HepG2 (cell line): ENCODE results near the gene HSD17B8. TPM values are rescaled to one million over a fixed set of nuclear protein-coding genes. Genes with fewer than 3 reads are reported as not detected.

Source experiments
- ARID2 ChIP-seq: sonication (generic); formaldehyde crosslinking; IDR thresholded peaks from 2 replicates; pipeline ENCODE4 v1.8.1; 2022; ENCODE audit warnings: mild to moderate bottlenecking, missing genetic modification reagents, borderline replicate concordance
- ETV6 ChIP-seq: sonication (generic); formaldehyde crosslinking; conservative IDR thresholded peaks from 2 replicates; pipeline ENCODE4 v1.4.0; 2020; ENCODE audit warnings: missing genetic modification reagents
- HDAC1 ChIP-seq: sonication (generic); formaldehyde crosslinking; IDR thresholded peaks from 2 replicates; pipeline ENCODE4 v1.5.1; 2020; ENCODE audit warnings: mild to moderate bottlenecking, missing genetic modification reagents
- HNRNPL ChIP-seq: fragments of 200-400 bp; formaldehyde crosslinking; IDR thresholded peaks from 2 replicates; pipeline ENCODE4 v1.6.1; 2017; ENCODE audit warnings: mild to moderate bottlenecking, low read depth, low read length
- MXI1 ChIP-seq: IDR thresholded peaks from 3 replicates; pipeline ENCODE4 v1.6.1; 2012; ENCODE audit warnings: low read depth, low read length, inconsistent platforms, borderline replicate concordance
- SIN3A ChIP-seq: IDR thresholded peaks from 2 replicates; pipeline ENCODE4 v1.6.1; 2011; ENCODE audit warnings: low read depth, mild to moderate bottlenecking, control low read depth, low read length, borderline replicate concordance
- SIX4 ChIP-seq: sonication (generic); formaldehyde crosslinking; IDR thresholded peaks from 2 replicates; pipeline ENCODE4 v1.4.0; 2020; ENCODE audit warnings: missing genetic modification reagents
- STAT5B ChIP-seq: sonication (generic); formaldehyde crosslinking; IDR thresholded peaks from 2 replicates; pipeline ENCODE4 v1.4.0; 2020; ENCODE audit warnings: missing genetic modification reagents
- TEAD3 ChIP-seq: optimal IDR thresholded peaks from 2 replicates; pipeline ENCODE3; 2016; ENCODE audit warnings: borderline replicate concordance
- ZNF230 ChIP-seq: sonication (generic); formaldehyde crosslinking; IDR thresholded peaks from 2 replicates; pipeline ENCODE4 v1.4.0; 2020; ENCODE audit warnings: mild to moderate bottlenecking, missing genetic modification reagents
- ZNF263 ChIP-seq: sonication (generic); formaldehyde crosslinking; IDR thresholded peaks from 2 replicates; pipeline ENCODE4 v1.4.0; 2020; ENCODE audit warnings: missing genetic modification reagents
- ZNF510 ChIP-seq: sonication (generic); formaldehyde crosslinking; IDR thresholded peaks from 2 replicates; pipeline ENCODE4 v1.4.0; 2020; ENCODE audit warnings: low read depth, mild to moderate bottlenecking, missing genetic modification reagents
- ZNF619 ChIP-seq: sonication (generic); formaldehyde crosslinking; IDR thresholded peaks from 2 replicates; pipeline ENCODE4 v1.4.0; 2020; ENCODE audit warnings: mild to moderate bottlenecking, missing genetic modification reagents
- ZNF660 ChIP-seq: sonication (generic); formaldehyde crosslinking; IDR thresholded peaks from 2 replicates; pipeline ENCODE4 v1.5.1; 2020; ENCODE audit warnings: mild to moderate bottlenecking, low read depth, missing genetic modification reagents, borderline replicate concordance
- ZNF691 ChIP-seq: sonication (generic); formaldehyde crosslinking; IDR thresholded peaks from 2 replicates; pipeline ENCODE4 v1.4.0; 2020; ENCODE audit warnings: missing genetic modification reagents, low read depth, mild to moderate bottlenecking, borderline replicate concordance
- ZNF768 ChIP-seq: sonication (generic); formaldehyde crosslinking; IDR thresholded peaks from 2 replicates; pipeline ENCODE4 v1.4.0; 2020; ENCODE audit warnings: missing genetic modification reagents
- ZNF772 ChIP-seq: sonication (generic); formaldehyde crosslinking; IDR thresholded peaks from 2 replicates; pipeline ENCODE4 v1.5.0; 2020; ENCODE audit warnings: mild to moderate bottlenecking, missing genetic modification reagents
- ZNF776 ChIP-seq: sonication (generic); formaldehyde crosslinking; IDR thresholded peaks from 2 replicates; pipeline ENCODE4 v1.4.0; 2020; ENCODE audit warnings: mild to moderate bottlenecking, missing genetic modification reagents
- ZNF792 ChIP-seq: IDR thresholded peaks from 2 replicates; pipeline ENCODE4 v1.6.1; 2016
- ZNF841 ChIP-seq: sonication (generic); formaldehyde crosslinking; IDR thresholded peaks from 2 replicates; pipeline ENCODE4 v1.8.1; 2023; ENCODE audit warnings: missing genetic modification reagents, borderline replicate concordance
- ZXDC ChIP-seq: sonication (generic); formaldehyde crosslinking; IDR thresholded peaks from 2 replicates; pipeline ENCODE4 v1.5.0; 2020; ENCODE audit warnings: mild to moderate bottlenecking, missing genetic modification reagents
- polyA plus RNA-seq, 8 experiments: library from polyadenylated mRNA; depleted of rRNA in 3 of 8; stranded (reverse) in 7 of 8; unstranded in 1 of 8; fragments of >200 nt; fragmentation: Illumina TruSeq in 4 of 8; extraction: Trizol in 4 of 8; gene quantifications; 2 replicates each; pipeline versions ENCODE4 v1.2.1 to v1.2.3, GENCODE V29; 2011 to 2016; ENCODE audit warnings: low read depth in 4 of 8, missing spikeins in 1 of 8, mixed read lengths in 1 of 8; ENCODE audit not compliant: insufficient read depth in 1 of 8
- total RNA-seq, 5 experiments: library from RNA; depleted of rRNA; stranded (reverse); fragments of >200 nt; fragmentation: Illumina TruSeq; extraction: Trizol; gene quantifications; 2 replicates each; pipeline ENCODE4 v1.2.3, GENCODE V29; 2016; ENCODE audit warnings: low read depth in 1 of 5
- TF ChIP-seq, protein P1 (sequence below): sonication (generic); formaldehyde crosslinking; IDR thresholded peaks from 2 replicates; pipeline ENCODE4 v1.4.0; 2020; ENCODE audit warnings: mild to moderate bottlenecking, missing genetic modification reagents
- TF ChIP-seq, protein P2 (sequence below): sonication (generic); formaldehyde crosslinking; IDR thresholded peaks from 2 replicates; pipeline ENCODE4 v1.5.1; 2020; ENCODE audit warnings: mild to moderate bottlenecking, missing genetic modification reagents, moderate library complexity

The HSD17B8 gene
- total and polyA plus RNA-seq, 2 of the 13 experiments (the other 11 are each of a cell fraction or from before 2014, with no cell fraction given): 12.6 to 20.1 TPM

DNA sequence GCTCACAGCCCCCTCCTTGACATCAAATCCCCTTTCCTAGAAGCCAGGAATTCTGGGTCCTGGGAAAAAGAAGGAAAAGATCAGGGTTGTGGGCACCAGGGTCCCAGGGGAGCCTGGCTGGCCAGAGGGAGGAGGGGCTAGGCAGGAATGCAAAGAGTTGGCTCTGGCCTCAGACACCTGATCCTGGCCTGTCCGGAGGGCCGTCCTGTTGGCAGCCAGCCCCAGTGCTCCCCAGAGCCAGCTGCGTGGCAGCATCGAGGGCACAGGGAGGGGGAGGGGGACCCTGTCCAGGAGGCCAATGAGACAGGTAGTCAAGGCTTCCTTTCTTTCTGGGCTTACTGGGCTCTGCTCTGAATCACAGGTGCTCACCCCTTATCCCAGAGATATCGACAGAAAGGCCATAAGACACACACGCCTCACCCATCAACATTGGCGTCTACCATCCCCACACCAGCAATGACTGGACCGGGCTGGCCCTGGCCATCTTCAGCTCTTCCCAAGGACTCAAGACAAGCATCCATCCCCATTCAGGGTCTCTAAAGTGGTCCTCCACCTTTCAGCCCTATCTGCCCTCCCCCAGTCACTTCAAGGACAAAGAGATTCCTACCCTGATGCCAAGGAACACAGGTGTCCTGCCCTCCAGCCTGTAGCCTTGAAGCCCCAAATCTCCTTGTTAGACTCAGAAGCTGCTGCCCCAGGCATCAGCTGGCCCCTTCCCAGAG lies 12.9 kb upstream of the HSD17B8 start (continued):
- TF ChIP-seq ARID2 (CRISPR knock-in tag): no peak
- TF ChIP-seq ZNF776 (CRISPR knock-in tag): no peak
- peak; percentile 95 for TF ChIP-seq HNRNPL
- 0 out of 2 replicates have a peak, but pooled peaks have one; percentile 52 for TF ChIP-seq ZNF510 (CRISPR knock-in tag)
- peak; percentile 89 for TF ChIP-seq TEAD3 (CRISPR knock-in tag)
- 0 out of 2 replicates have a peak, but pooled peaks have one; percentile 54 for TF ChIP-seq ZNF691
- no peak for TF ChIP-seq ETV6 (CRISPR knock-in tag)
- TF ChIP-seq, protein P1, sequence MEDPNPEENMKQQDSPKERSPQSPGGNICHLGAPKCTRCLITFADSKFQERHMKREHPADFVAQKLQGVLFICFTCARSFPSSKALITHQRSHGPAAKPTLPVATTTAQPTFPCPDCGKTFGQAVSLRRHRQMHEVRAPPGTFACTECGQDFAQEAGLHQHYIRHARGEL: no peak
- TF ChIP-seq ZNF660: no peak
- TF ChIP-seq STAT5B: no peak
- 0 out of 2 replicates have a peak, but pooled peaks have one; percentile 43 for TF ChIP-seq SIX4 (CRISPR knock-in tag)
- 0 out of 2 replicates have a peak, but pooled peaks have one; percentile 22 for TF ChIP-seq HDAC1 (CRISPR knock-in tag)
- TF ChIP-seq ZNF263 (CRISPR knock-in tag): peak; percentile 92
- no peak for TF ChIP-seq ZNF619 (CRISPR knock-in tag)
- TF ChIP-seq, protein P2, sequence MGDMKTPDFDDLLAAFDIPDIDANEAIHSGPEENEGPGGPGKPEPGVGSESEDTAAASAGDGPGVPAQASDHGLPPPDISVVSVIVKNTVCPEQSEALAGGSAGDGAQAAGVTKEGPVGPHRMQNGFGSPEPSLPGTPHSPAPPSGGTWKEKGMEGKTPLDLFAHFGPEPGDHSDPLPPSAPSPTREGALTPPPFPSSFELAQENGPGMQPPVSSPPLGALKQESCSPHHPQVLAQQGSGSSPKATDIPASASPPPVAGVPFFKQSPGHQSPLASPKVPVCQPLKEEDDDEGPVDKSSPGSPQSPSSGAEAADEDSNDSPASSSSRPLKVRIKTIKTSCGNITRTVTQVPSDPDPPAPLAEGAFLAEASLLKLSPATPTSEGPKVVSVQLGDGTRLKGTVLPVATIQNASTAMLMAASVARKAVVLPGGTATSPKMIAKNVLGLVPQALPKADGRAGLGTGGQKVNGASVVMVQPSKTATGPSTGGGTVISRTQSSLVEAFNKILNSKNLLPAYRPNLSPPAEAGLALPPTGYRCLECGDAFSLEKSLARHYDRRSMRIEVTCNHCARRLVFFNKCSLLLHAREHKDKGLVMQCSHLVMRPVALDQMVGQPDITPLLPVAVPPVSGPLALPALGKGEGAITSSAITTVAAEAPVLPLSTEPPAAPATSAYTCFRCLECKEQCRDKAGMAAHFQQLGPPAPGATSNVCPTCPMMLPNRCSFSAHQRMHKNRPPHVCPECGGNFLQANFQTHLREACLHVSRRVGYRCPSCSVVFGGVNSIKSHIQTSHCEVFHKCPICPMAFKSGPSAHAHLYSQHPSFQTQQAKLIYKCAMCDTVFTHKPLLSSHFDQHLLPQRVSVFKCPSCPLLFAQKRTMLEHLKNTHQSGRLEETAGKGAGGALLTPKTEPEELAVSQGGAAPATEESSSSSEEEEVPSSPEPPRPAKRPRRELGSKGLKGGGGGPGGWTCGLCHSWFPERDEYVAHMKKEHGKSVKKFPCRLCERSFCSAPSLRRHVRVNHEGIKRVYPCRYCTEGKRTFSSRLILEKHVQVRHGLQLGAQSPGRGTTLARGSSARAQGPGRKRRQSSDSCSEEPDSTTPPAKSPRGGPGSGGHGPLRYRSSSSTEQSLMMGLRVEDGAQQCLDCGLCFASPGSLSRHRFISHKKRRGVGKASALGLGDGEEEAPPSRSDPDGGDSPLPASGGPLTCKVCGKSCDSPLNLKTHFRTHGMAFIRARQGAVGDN: peak; percentile 35; the same call in 1 of the 2 replicates
- no peak for TF ChIP-seq ZNF792
- TF ChIP-seq ZXDC: peak; percentile 50; the same call in 1 of the 2 replicates
- TF ChIP-seq ZNF768: peak; percentile 23; the same call in 1 of the 2 replicates
- TF ChIP-seq ZNF772: peak; percentile 49; the same call in 1 of the 2 replicates
- TF ChIP-seq ZNF841 (CRISPR knock-in tag): no peak
- TF ChIP-seq MXI1: no peak
- TF ChIP-seq ZNF230 (CRISPR knock-in tag): 0 out of 2 replicates have a peak, but pooled peaks have one; percentile 33
- no peak for TF ChIP-seq SIN3A
